A549 (cell line): Measurements from ENCODE around the gene TSR3.

Experiments used
- CEBPB ChIP-seq, 2 experiments: fragments of >200 bp in 1 of 2; sonication (Bioruptor Twin) in 1 of 2; formaldehyde crosslinking in 1 of 2; IDR thresholded peaks; 2 replicates each; pipeline ENCODE4 v1.6.1; 2012 to 2016
- CTCF ChIP-seq: fragments of >200 bp; sonication (Bioruptor Twin); formaldehyde crosslinking; IDR thresholded peaks from 3 replicates; pipeline ENCODE4 v1.5.1; 2016
- EP300 ChIP-seq, 2 experiments: fragments of >200 bp; sonication (Bioruptor Twin); formaldehyde crosslinking; IDR thresholded peaks; 2 replicates in 1 of 2; 3 replicates in 1 of 2; pipeline ENCODE4 v1.6.1; 2016 to 2017
- JUNB ChIP-seq: fragments of >200 bp; sonication (Bioruptor Twin); formaldehyde crosslinking; IDR thresholded peaks from 2 replicates; pipeline ENCODE4 v1.6.1; 2016
- MAX ChIP-seq: IDR thresholded peaks from 2 replicates; pipeline ENCODE4 v1.6.1; 2012
- POLR2A ChIP-seq: IDR thresholded peaks from 2 replicates; pipeline ENCODE4 v1.6.1; 2012; ENCODE audit warnings: mild to moderate bottlenecking, low read length
- ZC3H11A ChIP-seq: fragments of 450-650 bp; IDR thresholded peaks from 2 replicates; pipeline ENCODE4 v1.6.1; 2014; ENCODE audit warnings: antibody characterized with exemption, mild to moderate bottlenecking
- ZSCAN20 ChIP-seq: fragments of 250-450 bp; sonication (Bioruptor Pico); IDR thresholded peaks from 2 replicates; pipeline ENCODE4 v1.8.0; 2022; ENCODE audit warnings: mild to moderate bottlenecking, moderate library complexity

- TF ChIP-seq MAX (no peak), CTCF (no peak), POLR2A (no peak), CEBPB (IDR thresholded peaks at IDR 0.05) (no peak), EP300 (IDR thresholded peaks at IDR 0.05) (no peak), ZSCAN20 (CRISPR knock-in tag) (no peak), ZC3H11A (no peak), JUNB (no peak)
These were observed 24.1 kb downstream of the TSR3 start for GRCh38 chr16:1327619-1327947.
